T47D (cell line): ENCODE results near the gene DGKD.

Experiments used
- DNase-seq, 2 experiments: peaks; one replicate each; pipeline versions ENCODE4 v3.0.0 to v3.0.0-alpha.2; 2011 to 2012; ENCODE audit warnings: low read depth in 1 of 2, low spot score in 1 of 2
- JUND ChIP-seq: IDR thresholded peaks from 2 replicates; pipeline ENCODE4 v1.6.1; 2012; ENCODE audit warnings: low read depth
- in situ Hi-C: cut with HindIII; loops from 2 replicates; pipeline ENCODE4 v1.10.0; 2016; ENCODE audit warnings: low sequenced_read_pairs, low pct_unique_long_range_greater_than_20kb

DGKD gene, protein sequence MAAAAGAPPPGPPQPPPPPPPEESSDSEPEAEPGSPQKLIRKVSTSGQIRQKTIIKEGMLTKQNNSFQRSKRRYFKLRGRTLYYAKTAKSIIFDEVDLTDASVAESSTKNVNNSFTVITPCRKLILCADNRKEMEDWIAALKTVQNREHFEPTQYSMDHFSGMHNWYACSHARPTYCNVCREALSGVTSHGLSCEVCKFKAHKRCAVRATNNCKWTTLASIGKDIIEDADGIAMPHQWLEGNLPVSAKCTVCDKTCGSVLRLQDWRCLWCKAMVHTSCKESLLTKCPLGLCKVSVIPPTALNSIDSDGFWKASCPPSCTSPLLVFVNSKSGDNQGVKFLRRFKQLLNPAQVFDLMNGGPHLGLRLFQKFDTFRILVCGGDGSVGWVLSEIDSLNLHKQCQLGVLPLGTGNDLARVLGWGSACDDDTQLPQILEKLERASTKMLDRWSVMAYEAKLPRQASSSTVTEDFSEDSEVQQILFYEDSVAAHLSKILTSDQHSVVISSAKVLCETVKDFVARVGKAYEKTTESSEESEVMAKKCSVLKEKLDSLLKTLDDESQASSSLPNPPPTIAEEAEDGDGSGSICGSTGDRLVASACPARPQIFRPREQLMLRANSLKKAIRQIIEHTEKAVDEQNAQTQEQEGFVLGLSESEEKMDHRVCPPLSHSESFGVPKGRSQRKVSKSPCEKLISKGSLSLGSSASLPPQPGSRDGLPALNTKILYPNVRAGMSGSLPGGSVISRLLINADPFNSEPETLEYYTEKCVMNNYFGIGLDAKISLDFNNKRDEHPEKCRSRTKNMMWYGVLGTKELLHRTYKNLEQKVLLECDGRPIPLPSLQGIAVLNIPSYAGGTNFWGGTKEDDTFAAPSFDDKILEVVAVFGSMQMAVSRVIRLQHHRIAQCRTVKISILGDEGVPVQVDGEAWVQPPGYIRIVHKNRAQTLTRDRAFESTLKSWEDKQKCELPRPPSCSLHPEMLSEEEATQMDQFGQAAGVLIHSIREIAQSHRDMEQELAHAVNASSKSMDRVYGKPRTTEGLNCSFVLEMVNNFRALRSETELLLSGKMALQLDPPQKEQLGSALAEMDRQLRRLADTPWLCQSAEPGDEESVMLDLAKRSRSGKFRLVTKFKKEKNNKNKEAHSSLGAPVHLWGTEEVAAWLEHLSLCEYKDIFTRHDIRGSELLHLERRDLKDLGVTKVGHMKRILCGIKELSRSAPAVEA

GRCh38 chr2:233353769-233354499 lies at the start of gene DGKD:
DGKD (plus strand) TSS chr2:233354494; CDS start chr2:233354519, 25 bp downstream.
- in situ Hi-C loops = no loop called here
- no peak for TF ChIP-seq JUND
- peak; percentile 47 to 51 for DNase-seq

DNA sequence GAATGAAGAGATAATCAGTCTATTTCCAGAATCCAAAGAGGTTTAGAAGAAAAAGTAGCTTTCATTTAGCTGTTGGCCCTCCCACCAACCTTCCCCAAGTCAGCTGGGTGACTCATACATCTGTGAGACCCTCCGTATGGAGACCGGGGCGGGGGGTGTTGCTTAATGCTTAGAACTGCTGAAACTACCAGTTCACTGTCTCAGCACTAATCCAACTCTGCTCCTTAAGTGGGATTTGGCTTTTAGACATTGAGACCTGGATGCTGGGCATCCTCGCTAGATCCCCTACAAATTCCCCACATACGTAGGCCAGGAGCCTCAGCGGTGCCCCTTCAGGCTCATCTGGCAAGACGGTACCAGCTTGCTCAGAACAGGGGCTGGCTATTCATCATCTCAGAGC lies 46.7 kb upstream of the DGKD start, which contains the start of gene SAG:
Gene SAG (plus strand): TSS at position 252 of the 400 bp plus-strand sequence. CDS start 1,374 bp downstream, outside the sequence.
- TF ChIP-seq JUND = no peak
- DNase-seq = no peak
- in situ Hi-C loops = no loop called here

DNA sequence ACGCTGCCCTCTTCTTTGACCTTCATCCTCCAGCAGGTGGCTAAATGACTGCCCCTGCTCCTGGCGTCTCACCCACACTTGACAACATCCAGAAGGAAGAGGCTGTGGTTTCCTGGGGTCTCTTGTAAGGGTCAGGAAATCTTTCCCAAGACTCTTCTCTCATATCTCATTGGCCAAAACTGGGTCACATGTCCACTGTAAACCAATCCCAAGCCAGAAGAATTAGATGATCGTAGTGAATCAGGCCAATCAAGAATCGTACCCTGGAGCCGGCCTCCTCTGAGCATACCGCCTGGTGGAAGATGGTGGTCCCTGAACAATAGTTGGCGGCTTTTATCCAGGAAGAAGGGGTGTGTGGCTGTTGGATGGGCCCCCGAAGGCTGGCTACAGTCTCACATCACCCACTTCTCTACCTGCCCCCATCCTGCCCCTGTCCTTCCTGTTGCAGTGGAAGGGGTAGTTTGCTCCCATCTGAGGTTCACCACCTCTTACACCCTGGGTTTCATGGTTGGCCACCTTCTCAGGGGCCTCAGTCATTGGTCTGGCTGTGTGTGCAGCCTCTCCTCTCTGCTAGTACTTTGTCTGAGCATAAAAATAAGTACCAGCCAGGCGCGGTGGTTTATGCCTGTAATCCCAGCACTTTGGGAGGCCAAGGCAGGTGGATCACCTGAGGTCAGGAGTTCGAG lies 42.9 kb upstream of the DGKD start:
- in situ Hi-C loops = no loop called here
- no peak for DNase-seq
- TF ChIP-seq JUND = no peak

- no peak for DNase-seq
- in situ Hi-C loops = no loop called here
- TF ChIP-seq JUND = no peak
These were observed 41.4 kb upstream of the DGKD start for GRCh38 chr2:233312874-233313273.

- in situ Hi-C loops = no loop called here
- no peak for TF ChIP-seq JUND
- no peak for DNase-seq
These were observed 39.9 kb upstream of the DGKD start for GRCh38 chr2:233314180-233314925.

- in situ Hi-C loops = no loop called here
- no peak for DNase-seq
- TF ChIP-seq JUND = no peak
These were observed 36.9 kb upstream of the DGKD start for GRCh38 chr2:233317196-233317943.

- no peak for TF ChIP-seq JUND
- no peak for DNase-seq
- in situ Hi-C loops = no loop called here
These were observed 35.0 kb upstream of the DGKD start for GRCh38 chr2:233319256-233319655.

GRCh38 chr2:233320470-233320869 lies 33.8 kb upstream of the DGKD start:
- in situ Hi-C loops = no loop called here
- TF ChIP-seq JUND = no peak
- DNase-seq = no peak

DNA sequence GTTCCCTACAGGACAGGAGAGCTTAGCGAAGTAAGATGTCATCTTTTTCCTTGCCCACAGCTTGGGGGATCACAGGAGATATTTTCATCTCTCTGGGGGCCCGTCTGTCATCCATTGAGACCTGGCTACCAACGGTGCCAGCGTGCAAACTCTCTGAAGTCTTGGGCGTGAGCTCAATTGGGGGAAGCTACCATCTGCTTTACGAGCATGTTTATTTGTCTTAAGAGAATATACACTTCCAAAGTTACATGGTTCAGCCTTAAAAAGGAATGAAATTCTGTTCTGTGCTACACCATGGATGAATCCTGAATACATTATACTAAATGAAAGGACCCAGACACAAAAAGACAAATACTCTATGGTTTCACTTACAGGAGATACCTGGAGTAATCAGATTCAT lies 33.1 kb upstream of the DGKD start:
- no peak for TF ChIP-seq JUND
- no peak for DNase-seq
- in situ Hi-C loops = no loop called here

DNA sequence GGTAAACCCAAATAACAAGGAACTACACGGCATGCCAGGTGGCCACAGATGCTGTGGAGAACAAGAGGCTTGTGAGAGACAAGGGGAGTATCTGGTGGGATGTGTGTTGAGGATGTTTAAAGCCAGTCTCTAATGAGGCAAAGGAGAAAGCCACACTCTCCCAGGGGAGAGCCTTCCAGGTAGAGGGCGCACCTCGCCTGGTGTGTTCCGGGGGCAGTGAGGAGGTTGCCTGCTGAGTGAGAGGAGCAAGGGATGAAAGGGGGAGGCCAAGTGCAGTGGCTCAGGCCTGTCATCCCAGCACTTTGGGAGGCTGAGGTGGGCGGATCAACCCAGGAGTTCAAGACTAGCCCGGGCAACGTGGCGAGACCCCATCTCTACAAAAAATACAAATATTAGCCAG lies 30.4 kb upstream of the DGKD start:
- DNase-seq = no peak

DNA sequence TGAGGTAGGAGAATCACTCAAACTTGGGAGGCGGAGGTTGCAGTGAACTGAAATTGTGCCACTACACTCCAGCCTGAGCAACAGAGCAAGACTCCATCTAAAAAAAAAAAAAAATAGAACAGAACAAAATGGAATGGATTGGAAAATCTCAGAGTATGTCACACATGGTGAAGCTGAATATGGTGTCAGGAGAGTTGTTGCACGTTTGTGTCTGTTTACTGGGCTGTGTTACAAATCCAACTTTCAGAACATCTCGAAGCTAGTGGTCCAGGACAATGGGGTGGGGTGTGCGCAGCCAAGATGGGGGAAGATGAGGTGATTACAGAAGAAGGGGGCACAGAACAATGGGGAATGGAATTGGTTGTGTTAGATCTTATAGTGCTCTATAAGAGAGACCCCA lies 29.0 kb upstream of the DGKD start:
- in situ Hi-C loops = no loop called here
- DNase-seq = no peak
- TF ChIP-seq JUND = no peak

More for the DNA sequence above, 30.4 kb upstream of the DGKD start:
- in situ Hi-C loops = no loop called here
- TF ChIP-seq JUND = no peak
